ENCODE measurements around the gene SLC25A45.

SLC25A45 gene

DNA sequence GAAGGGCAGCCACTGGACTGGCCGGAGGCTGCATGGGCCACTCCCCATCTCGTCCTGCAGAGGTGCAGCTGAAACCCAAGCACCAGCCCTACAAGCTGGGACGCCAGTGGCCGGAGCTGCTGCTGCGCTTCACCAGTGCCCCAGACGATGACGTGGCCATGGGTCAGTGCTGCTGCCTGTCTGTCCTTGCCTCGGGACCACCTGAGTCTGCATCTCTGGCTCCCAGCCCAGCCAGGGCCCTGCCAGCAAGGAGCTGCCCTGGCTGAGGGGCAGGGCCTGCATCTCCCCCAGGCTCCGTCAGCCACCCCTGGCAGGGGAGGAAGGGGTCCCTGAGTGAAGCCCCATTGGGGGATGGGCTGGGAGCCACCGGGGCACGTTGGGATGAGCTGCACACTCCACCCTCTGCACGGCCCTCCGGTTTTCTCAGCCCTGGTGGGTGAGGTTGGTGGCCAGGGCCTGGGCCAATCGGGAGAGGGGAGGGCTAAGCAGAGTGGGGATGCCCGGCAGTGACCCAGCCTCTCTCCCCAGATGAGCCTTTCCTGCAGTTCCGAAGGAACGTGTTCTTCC, 11.2 kb upstream of the SLC25A45 start:
- no peak for TF ChIP-seq EZH2phosphoT487 (IDR thresholded peaks at IDR 0.05; ENCODE audit: low read length)
- TF ChIP-seq, protein P1, sequence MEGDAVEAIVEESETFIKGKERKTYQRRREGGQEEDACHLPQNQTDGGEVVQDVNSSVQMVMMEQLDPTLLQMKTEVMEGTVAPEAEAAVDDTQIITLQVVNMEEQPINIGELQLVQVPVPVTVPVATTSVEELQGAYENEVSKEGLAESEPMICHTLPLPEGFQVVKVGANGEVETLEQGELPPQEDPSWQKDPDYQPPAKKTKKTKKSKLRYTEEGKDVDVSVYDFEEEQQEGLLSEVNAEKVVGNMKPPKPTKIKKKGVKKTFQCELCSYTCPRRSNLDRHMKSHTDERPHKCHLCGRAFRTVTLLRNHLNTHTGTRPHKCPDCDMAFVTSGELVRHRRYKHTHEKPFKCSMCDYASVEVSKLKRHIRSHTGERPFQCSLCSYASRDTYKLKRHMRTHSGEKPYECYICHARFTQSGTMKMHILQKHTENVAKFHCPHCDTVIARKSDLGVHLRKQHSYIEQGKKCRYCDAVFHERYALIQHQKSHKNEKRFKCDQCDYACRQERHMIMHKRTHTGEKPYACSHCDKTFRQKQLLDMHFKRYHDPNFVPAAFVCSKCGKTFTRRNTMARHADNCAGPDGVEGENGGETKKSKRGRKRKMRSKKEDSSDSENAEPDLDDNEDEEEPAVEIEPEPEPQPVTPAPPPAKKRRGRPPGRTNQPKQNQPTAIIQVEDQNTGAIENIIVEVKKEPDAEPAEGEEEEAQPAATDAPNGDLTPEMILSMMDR (IDR thresholded peaks at IDR 0.05; ENCODE audit: low read length), result no peak
- TF ChIP-seq EZH2 (optimal IDR thresholded peaks at IDR 0.05; ENCODE audit: low read depth, low read length), result no peak
- no peak overlapping the region for H3K27ac ChIP-seq (ENCODE audit: low read length)
- H2AFZ ChIP-seq (ENCODE audit: low read length), result no peak overlapping the region
- H3K9ac ChIP-seq (ENCODE audit: low read length), result no peak overlapping the region
- H4K20me1 ChIP-seq (ENCODE audit: insufficient read depth, low read length), result no peaks in the 10 kb centered on the region
- H3K79me2 ChIP-seq (ENCODE audit: low read length), result peaks cover 56% of the 10 kb centered on the region
- no peaks in the 10 kb centered on the region for H3K36me3 ChIP-seq (replicated peaks; ENCODE audit: insufficient read depth, low read length)
- peaks cover 2% of the 10 kb centered on the region for H3F3A ChIP-seq (ENCODE audit: insufficient read depth, low read length)
- no peak for DNase-seq
- no peaks in the 10 kb centered on the region for H3K9me2 ChIP-seq (replicated peaks; ENCODE audit: insufficient read depth, low read length)
- no peaks in the 10 kb centered on the region for H3K9me3 ChIP-seq (replicated peaks; ENCODE audit: insufficient read depth, low read length)
- no peak overlapping the region for H3K4me2 ChIP-seq (ENCODE audit: low read depth, low read length)
- H3K27me3 ChIP-seq (replicated peaks; ENCODE audit: insufficient read depth, low read length), result no peaks in the 10 kb centered on the region
- H3K4me1 ChIP-seq (ENCODE audit: low read length), result peaks cover 8% of the 10 kb centered on the region
- H3K4me3 ChIP-seq (ENCODE audit: low read length), result no peak overlapping the region

DNA sequence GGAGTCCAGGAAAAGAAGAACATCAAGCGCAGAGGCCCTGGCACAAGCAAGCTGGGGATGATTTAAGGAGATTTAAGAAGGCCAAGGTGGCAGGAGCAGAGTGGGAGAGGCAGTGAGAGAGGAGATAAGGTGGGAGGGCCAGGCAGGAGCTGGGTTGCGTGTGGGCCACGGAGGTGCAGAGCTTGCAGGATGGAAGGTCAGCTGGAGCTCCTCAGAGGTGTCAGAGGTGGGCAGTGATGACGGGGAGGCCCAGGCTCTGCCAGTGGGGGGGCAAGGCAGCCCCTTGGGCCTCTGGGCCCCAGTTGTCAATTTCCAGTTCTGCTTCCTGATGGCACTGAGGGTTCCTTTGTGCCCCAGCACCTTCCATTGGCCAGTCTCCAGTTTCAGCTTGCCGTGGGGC, 10.5 kb upstream of the SLC25A45 start:
- TF ChIP-seq EZH2 (optimal IDR thresholded peaks at IDR 0.05; ENCODE audit: low read depth, low read length) (no peak), EZH2phosphoT487 (IDR thresholded peaks at IDR 0.05; ENCODE audit: low read length) (no peak)
- TF ChIP-seq, protein P1 (IDR thresholded peaks at IDR 0.05; ENCODE audit: low read length), result no peak
- no peaks in the 10 kb centered on the region for H3K36me3 ChIP-seq (replicated peaks; ENCODE audit: insufficient read depth, low read length)
- no peak overlapping the region for H3K9ac ChIP-seq (ENCODE audit: low read length)
- H4K20me1 ChIP-seq (ENCODE audit: insufficient read depth, low read length), result no peaks in the 10 kb centered on the region
- H3K27me3 ChIP-seq (replicated peaks; ENCODE audit: insufficient read depth, low read length), result no peaks in the 10 kb centered on the region
- no peaks in the 10 kb centered on the region for H3K9me2 ChIP-seq (replicated peaks; ENCODE audit: insufficient read depth, low read length)
- H3K4me2 ChIP-seq (ENCODE audit: low read depth, low read length), result no peak overlapping the region
- peaks cover 63% of the 10 kb centered on the region for H3K79me2 ChIP-seq (ENCODE audit: low read length)
- H3K4me1 ChIP-seq (ENCODE audit: low read length), result peaks cover 15% of the 10 kb centered on the region
- no peaks in the 10 kb centered on the region for H3K9me3 ChIP-seq (replicated peaks; ENCODE audit: insufficient read depth, low read length)
- peaks cover 9% of the 10 kb centered on the region for H3F3A ChIP-seq (ENCODE audit: insufficient read depth, low read length)
- H3K27ac ChIP-seq (ENCODE audit: low read length), result no peak overlapping the region
- DNase-seq, result no peak
- H3K4me3 ChIP-seq (ENCODE audit: low read length), result no peak overlapping the region
- H2AFZ ChIP-seq (ENCODE audit: low read length), result no peak overlapping the region

DNA sequence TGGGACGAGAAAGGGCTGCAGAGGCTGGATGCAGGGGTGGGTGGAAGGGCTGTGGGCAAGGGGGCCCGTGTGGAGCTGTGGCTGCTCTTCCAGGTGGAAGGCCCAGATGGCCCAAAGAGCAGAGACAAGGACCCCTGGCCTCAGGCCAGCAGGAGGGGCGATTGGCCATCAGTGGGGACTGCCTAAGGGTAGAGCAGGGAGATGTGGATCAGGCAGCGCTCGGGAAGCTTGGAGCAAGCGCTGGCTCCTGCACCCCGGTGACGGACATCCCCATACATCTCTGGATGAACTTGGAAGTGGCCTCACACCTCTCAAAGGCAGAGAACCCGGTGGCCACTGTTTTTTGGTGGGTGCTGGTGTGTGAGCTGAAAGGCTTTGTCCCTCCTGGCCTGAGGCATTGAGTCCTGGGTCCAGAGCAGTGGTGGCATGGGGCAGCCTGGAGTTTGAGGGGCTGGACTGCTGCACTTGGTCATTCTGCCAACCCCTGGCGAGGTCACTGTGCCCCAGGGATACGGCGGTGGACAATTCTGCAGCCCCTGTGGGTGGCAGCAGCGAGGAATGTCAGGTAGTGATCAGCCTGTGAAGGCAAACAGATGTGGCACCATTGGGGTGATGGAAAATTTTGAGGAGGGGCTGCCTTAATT, 9.9 kb upstream of the SLC25A45 start:
- Histone ChIP-seq H3K9ac (ENCODE audit: low read length) (no peak overlapping the region), H3K4me3 (ENCODE audit: low read length) (no peak overlapping the region), H3K36me3 (replicated peaks; ENCODE audit: insufficient read depth, low read length) (no peaks in the 10 kb centered on the region), H2AFZ (ENCODE audit: low read length) (no peak overlapping the region), H3K27me3 (replicated peaks; ENCODE audit: insufficient read depth, low read length) (no peaks in the 10 kb centered on the region), H4K20me1 (ENCODE audit: insufficient read depth, low read length) (no peaks in the 10 kb centered on the region), H3K27ac (ENCODE audit: low read length) (no peak overlapping the region), H3K9me3 (replicated peaks; ENCODE audit: insufficient read depth, low read length) (no peaks in the 10 kb centered on the region), H3K4me1 (ENCODE audit: low read length) (peaks cover 18% of the 10 kb centered on the region), H3F3A (ENCODE audit: insufficient read depth, low read length) (peaks cover 12% of the 10 kb centered on the region), H3K4me2 (ENCODE audit: low read depth, low read length) (no peak overlapping the region), H3K79me2 (ENCODE audit: low read length) (peaks cover 69% of the 10 kb centered on the region), H3K9me2 (replicated peaks; ENCODE audit: insufficient read depth, low read length) (no peaks in the 10 kb centered on the region)
- TF ChIP-seq EZH2phosphoT487 (IDR thresholded peaks at IDR 0.05; ENCODE audit: low read length) (no peak), EZH2 (optimal IDR thresholded peaks at IDR 0.05; ENCODE audit: low read depth, low read length) (no peak)
- TF ChIP-seq, protein P1 (IDR thresholded peaks at IDR 0.05; ENCODE audit: low read length), result no peak
- DNase-seq, result no peak

Data from MM.1S (cell line).